Measurements from ENCODE around the gene FAM53B. TPM values are rescaled to one million over a fixed set of nuclear protein-coding genes. Genes with fewer than 3 reads are reported as not detected.

FAM53B gene
- total RNA-seq, 2 experiments from 2014 or later = 15.1 to 18.0 TPM

GRCh38 chr10:124603376-124604213, 140.6 kb downstream of the FAM53B start:
- ATAC-seq (no peak), DNase-seq (no peak)
- ChIA-PET POLR2A (no interaction called here), CTCF (interaction anchor here (1.0 to 1.3 kb wide), 2 partner anchors 64 to 138 kb away, joined by 3 read pairs; no protein-coding TSS in a partner anchor)
- intact Hi-C loops (cut with micrococcal nuclease) = no loop called here
- Mint-ChIP-seq H3K27ac (no peak overlapping the region), H3K36me3 (ENCODE audit: low read depth) (no peaks in the 10 kb centered on the region), H3K4me3 (no peak overlapping the region), H3K27me3 (no peaks in the 10 kb centered on the region), H3K9me3 (no peaks in the 10 kb centered on the region), H3K4me1 (ENCODE audit: low read depth) (no peaks in the 10 kb centered on the region)
- TF ChIP-seq CTCF (IDR thresholded peaks at IDR 0.05) = no peak

GRCh38 chr10:124602646-124603365, 141.4 kb downstream of the FAM53B start:
- intact Hi-C loops (cut with micrococcal nuclease) = no loop called here
- no peaks in the 10 kb centered on the region for H3K36me3 Mint-ChIP-seq (ENCODE audit: low read depth)
- CTCF ChIA-PET = interaction anchor here (1.0 to 1.3 kb wide), 2 partner anchors 63 to 138 kb away, joined by 3 read pairs; no protein-coding TSS in a partner anchor
- H3K27ac Mint-ChIP-seq = no peak overlapping the region
- no peaks in the 10 kb centered on the region for H3K27me3 Mint-ChIP-seq
- no peaks in the 10 kb centered on the region for H3K4me1 Mint-ChIP-seq (ENCODE audit: low read depth)
- no peak for DNase-seq
- H3K9me3 Mint-ChIP-seq = no peaks in the 10 kb centered on the region
- H3K4me3 Mint-ChIP-seq = no peak overlapping the region
- no peak for TF ChIP-seq CTCF (IDR thresholded peaks at IDR 0.05)
- no peak for ATAC-seq
- POLR2A ChIA-PET = interaction anchor here (1.0 kb wide), 1 partner anchor 9 kb away, joined by 3 read pairs; no protein-coding TSS in a partner anchor

- Mint-ChIP-seq H3K4me3 (no peak overlapping the region), H3K4me1 (ENCODE audit: low read depth) (no peaks in the 10 kb centered on the region), H3K9me3 (no peaks in the 10 kb centered on the region), H3K27me3 (no peaks in the 10 kb centered on the region), H3K36me3 (ENCODE audit: low read depth) (no peaks in the 10 kb centered on the region), H3K27ac (no peak overlapping the region)
- CTCF ChIA-PET = no interaction called here
- ATAC-seq (no peak), DNase-seq (no peak)
- no peak for TF ChIP-seq CTCF (IDR thresholded peaks at IDR 0.05)
- POLR2A ChIA-PET = interaction anchor here (1.0 kb wide), 1 partner anchor 8 kb away, joined by 3 read pairs; no protein-coding TSS in a partner anchor
- intact Hi-C loops (cut with micrococcal nuclease) = no loop called here
Observed at GRCh38 chr10:124602121-124602561, 142.0 kb downstream of the FAM53B start.

GRCh38 chr10:124601431-124602120, 142.6 kb downstream of the FAM53B start:
- intact Hi-C loops (cut with micrococcal nuclease) = no loop called here
- Mint-ChIP-seq H3K27me3 (no peaks in the 10 kb centered on the region), H3K4me3 (no peak overlapping the region), H3K4me1 (ENCODE audit: low read depth) (no peaks in the 10 kb centered on the region), H3K27ac (no peak overlapping the region), H3K36me3 (ENCODE audit: low read depth) (no peaks in the 10 kb centered on the region), H3K9me3 (no peaks in the 10 kb centered on the region)
- POLR2A ChIA-PET = no interaction called here
- no peak for ATAC-seq
- no peak for TF ChIP-seq CTCF (IDR thresholded peaks at IDR 0.05)
- DNase-seq = no peak
- CTCF ChIA-PET = no interaction called here
